H9 (cell line): ENCODE results near the gene HECA. TPM values are rescaled to one million over a fixed set of nuclear protein-coding genes. Genes with fewer than 3 reads are reported as not detected.

Experiments
- DNase-seq: peaks from one replicate; pipeline ENCODE4 v3.0.0-alpha.2; 2017
- H2AFZ ChIP-seq: one replicate; pipeline ENCODE4 v1.6.1; 2013; ENCODE audit warnings: mild to moderate bottlenecking, low read length, control low read depth, moderate library complexity
- H2AK5ac ChIP-seq: 2 replicates; pipeline ENCODE4 v1.6.1; 2013; ENCODE audit warnings: low read length, control low read depth, mixed read lengths; ENCODE audit not compliant: insufficient read length
- H2BK120ac ChIP-seq: one replicate; pipeline ENCODE4 v1.6.1; 2013; ENCODE audit warnings: low read depth, mild to moderate bottlenecking, low read length, control low read depth, inconsistent platforms; ENCODE audit not compliant: poor library complexity, severe bottlenecking
- H2BK12ac ChIP-seq: 2 replicates; pipeline ENCODE4 v1.6.1; 2013; ENCODE audit warnings: low read length, control low read depth, mixed read lengths, low read depth; ENCODE audit not compliant: insufficient read length
- H2BK15ac ChIP-seq: 2 replicates; pipeline ENCODE4 v1.6.1; 2013; ENCODE audit warnings: low read depth, low read length, control low read depth
- H2BK20ac ChIP-seq: one replicate; pipeline ENCODE4 v1.6.1; 2013; ENCODE audit warnings: low read depth, mild to moderate bottlenecking, low read length, control low read depth, inconsistent platforms; ENCODE audit not compliant: poor library complexity, severe bottlenecking
- H2BK5ac ChIP-seq: 2 replicates; pipeline ENCODE4 v1.6.1; 2013; ENCODE audit warnings: low read length, control low read depth, mixed read lengths; ENCODE audit not compliant: insufficient read length
- H3K14ac ChIP-seq: 2 replicates; pipeline ENCODE4 v1.6.1; 2013; ENCODE audit warnings: low read length, control low read depth; ENCODE audit not compliant: insufficient read depth
- H3K18ac ChIP-seq: 2 replicates; pipeline ENCODE4 v1.6.1; 2013; ENCODE audit warnings: low read depth, mild to moderate bottlenecking, mixed read lengths, low read length, control low read depth; ENCODE audit not compliant: insufficient read length
- H3K23ac ChIP-seq: 2 replicates; pipeline ENCODE4 v1.6.1; 2013; ENCODE audit warnings: low read length, control low read depth, mixed read lengths, low read depth; ENCODE audit not compliant: insufficient read length
- H3K23me2 ChIP-seq: 2 replicates; pipeline ENCODE4 v1.6.1; 2013; ENCODE audit warnings: low read depth, mild to moderate bottlenecking, mixed read lengths, low read length, control low read depth; ENCODE audit not compliant: insufficient read length, poor library complexity, severe bottlenecking
- H3K27ac ChIP-seq: 2 replicates; pipeline ENCODE4 v1.5.1; 2013; ENCODE audit warnings: low read length, control low read depth, mixed read lengths, low read depth; ENCODE audit not compliant: insufficient read length
- H3K27me3 ChIP-seq: 2 replicates; pipeline ENCODE4 v1.6.1; 2013; ENCODE audit warnings: low read length, control low read depth, inconsistent platforms; ENCODE audit not compliant: insufficient read depth
- H3K4ac ChIP-seq: 2 replicates; pipeline ENCODE4 v1.6.1; 2013; ENCODE audit warnings: low read depth, mild to moderate bottlenecking, control low read depth, inconsistent platforms, low read length, moderate library complexity
- H3K4me1 ChIP-seq: 2 replicates; pipeline ENCODE4 v1.6.1; 2013; ENCODE audit warnings: low read length, control low read depth, inconsistent platforms; ENCODE audit not compliant: insufficient read depth
- H3K4me2 ChIP-seq: 2 replicates; pipeline ENCODE4 v1.6.1; 2013; ENCODE audit warnings: low read length, control low read depth, mixed read lengths; ENCODE audit not compliant: insufficient read length, insufficient read depth
- H3K56ac ChIP-seq: 2 replicates; pipeline ENCODE4 v1.6.1; 2013; ENCODE audit warnings: low read depth, mild to moderate bottlenecking, mixed read lengths, low read length, control low read depth; ENCODE audit not compliant: insufficient read length
- H3K79me1 ChIP-seq: 2 replicates; pipeline ENCODE4 v1.6.1; 2013; ENCODE audit warnings: low read depth, mild to moderate bottlenecking, moderate library complexity, low read length, control low read depth, inconsistent platforms; ENCODE audit not compliant: insufficient read depth, poor library complexity, severe bottlenecking
- H3K79me2 ChIP-seq: 2 replicates; pipeline ENCODE4 v1.6.1; 2013; ENCODE audit warnings: low read length, control low read depth, inconsistent platforms; ENCODE audit not compliant: insufficient read depth
- H3K9ac ChIP-seq: 2 replicates; pipeline ENCODE4 v1.6.1; 2013; ENCODE audit warnings: low read length, control low read depth, mixed read lengths; ENCODE audit not compliant: insufficient read length; ENCODE audit errors: extremely low read depth
- H3K9me3 ChIP-seq: one replicate; pipeline ENCODE4 v1.6.1; 2013; ENCODE audit warnings: low read depth, low read length, inconsistent platforms; ENCODE audit not compliant: control insufficient read depth
- H3T11ph ChIP-seq: one replicate; pipeline ENCODE4 v1.6.1; 2013; ENCODE audit warnings: mild to moderate bottlenecking, low read length, control low read depth, inconsistent platforms
- H4K20me1 ChIP-seq: one replicate; pipeline ENCODE4 v1.6.1; 2013; ENCODE audit not compliant: control insufficient read depth, insufficient read length, insufficient read depth
- H4K5ac ChIP-seq: 2 replicates; pipeline ENCODE4 v1.6.1; 2013; ENCODE audit warnings: low read depth, mild to moderate bottlenecking, mixed read lengths, low read length, control low read depth; ENCODE audit not compliant: insufficient read length
- H4K8ac ChIP-seq: replicated peaks from 2 replicates; pipeline ENCODE4 v1.6.1; 2013; ENCODE audit warnings: low read length, control low read depth, mixed read lengths, low read depth; ENCODE audit not compliant: insufficient read length
- H4K91ac ChIP-seq: 2 replicates; pipeline ENCODE4 v1.6.1; 2013; ENCODE audit warnings: low read depth, mild to moderate bottlenecking, moderate library complexity, mixed read lengths, low read length, control low read depth; ENCODE audit not compliant: insufficient read length
- H3K27ac Mint-ChIP-seq, 3 experiments: 2 replicates in 2 of 3; 3 replicates in 1 of 3; pipeline ENCODE4 v1.8.0; 2020 to 2021; ENCODE audit warnings: mixed read lengths in 3 of 3, mild to moderate bottlenecking in 1 of 3, moderate library complexity in 1 of 3
- H3K27me3 Mint-ChIP-seq: 2 replicates; pipeline ENCODE4 v1.8.0; 2021; ENCODE audit warnings: low read depth, mild to moderate bottlenecking, moderate library complexity, mixed read lengths
- H3K36me3 Mint-ChIP-seq, 3 experiments: 2 replicates in 2 of 3; 3 replicates in 1 of 3; pipeline ENCODE4 v1.8.0; 2020 to 2021; ENCODE audit warnings: low read depth in 3 of 3, mixed read lengths in 3 of 3; ENCODE audit not compliant: insufficient read depth in 1 of 3
- H3K4me1 Mint-ChIP-seq, 2 experiments: 2 replicates each; pipeline ENCODE4 v1.8.0; 2020; ENCODE audit warnings: mixed read lengths in 2 of 2
- H3K4me3 Mint-ChIP-seq, 2 experiments: 2 replicates in 1 of 2; 3 replicates in 1 of 2; pipeline ENCODE4 v1.8.0; 2020 to 2021; ENCODE audit warnings: mild to moderate bottlenecking in 2 of 2, mixed read lengths in 2 of 2, moderate library complexity in 1 of 2
- H3K9me3 Mint-ChIP-seq, 2 experiments: 2 replicates in 1 of 2; 3 replicates in 1 of 2; pipeline ENCODE4 v1.8.0; 2020; ENCODE audit warnings: mild to moderate bottlenecking in 2 of 2, mixed read lengths in 2 of 2, moderate library complexity in 1 of 2
- CTCF ChIP-seq: fragments of 200-600 bp; sonication (generic); conservative IDR thresholded peaks from 3 replicates; pipeline ENCODE4 v1.8.0; 2021; ENCODE audit warnings: antibody characterized with exemption, mild to moderate bottlenecking
- WGBS: extraction: QIAGEN DNeasy Blood & Tissue Kit; methylation state at CpG from one replicate; pipeline ENCODE4 v1.1.7; 2013; ENCODE audit warnings: missing lambda C conversion rate, low lambda C conversion rate, mixed read lengths; ENCODE audit not compliant: insufficient read length; ENCODE audit errors: extremely low coverage; 5-methylcytosine and 5-hydroxymethylcytosine counted together
- total RNA-seq: library from RNA; stranded (reverse); gene quantifications from 2 replicates; pipeline ENCODE4 v1.2.1, GENCODE V29; 2021

The HECA gene
- total RNA-seq, 1 experiment from 2014 or later: 4.8 TPM

- no peak overlapping the region for H3K9ac ChIP-seq
Measured at GRCh38 chr6:139112146-139112545, 22.7 kb upstream of the HECA start.

More at GRCh38 chr6:139112146-139112545, 22.7 kb upstream of the HECA start:
- Histone ChIP-seq H3K4ac (no peak overlapping the region), H3K4me1 (no peaks in the 10 kb centered on the region), H3K18ac (no peak overlapping the region), H2BK120ac (no peak overlapping the region), H3K23ac (no peak overlapping the region), H3K27ac (no peak overlapping the region), H3K79me1 (no peaks in the 10 kb centered on the region), H2BK12ac (no peak overlapping the region), H3K23me2 (no peaks in the 10 kb centered on the region), H4K20me1 (no peaks in the 10 kb centered on the region), H3K56ac (no peak overlapping the region), H3T11ph (no peak overlapping the region), H3K14ac (no peak overlapping the region), H3K27me3 (no peaks in the 10 kb centered on the region), H3K4me2 (no peak overlapping the region), H2AK5ac (no peak overlapping the region), H2BK5ac (no peak overlapping the region), H2AFZ (no peak overlapping the region), H3K9me3 (no peaks in the 10 kb centered on the region), H2BK20ac (no peak overlapping the region), H4K8ac (no peak overlapping the region), H2BK15ac (no peak overlapping the region), H4K5ac (no peak overlapping the region), H3K79me2 (no peaks in the 10 kb centered on the region), H4K91ac (no peak overlapping the region)
- H3K27me3 Mint-ChIP-seq: no peaks in the 10 kb centered on the region
- no peaks in the 10 kb centered on the region for H3K9me3 Mint-ChIP-seq
- TF ChIP-seq CTCF: no peak
- H3K4me3 Mint-ChIP-seq: no peak overlapping the region
- DNase-seq: no peak
- peaks cover 8 to 9% of the 10 kb centered on the region in 2 experiments for H3K4me1 Mint-ChIP-seq
- 100% methylated on average over 1 of the region's 3 CpGs for WGBS
- no peak overlapping the region for H3K27ac Mint-ChIP-seq
- no peaks in the 10 kb centered on the region for H3K36me3 Mint-ChIP-seq
